Heart left ventricle (tissue), 13 donors: Measurements from ENCODE around the gene CACNB1.

ENCODE experiments used
- POLR2A ChIP-seq, 2 donors: fragments of 450-650 bp; IDR thresholded peaks; one replicate each; pipeline ENCODE4 v1.6.1; 2017; ENCODE audit warnings: antibody characterized with exemption in 2 of 2, mild to moderate bottlenecking in 2 of 2, moderate library complexity in 2 of 2
- TF ChIP-seq, protein P1 (sequence below), 12 donors: fragments of 200-600 bp; sonication (generic) in 4 of 12; IDR thresholded peaks; one replicate each; pipeline versions ENCODE4 v1.5.0 to v1.8.0; 2018 to 2022; ENCODE audit warnings: antibody characterized with exemption in 12 of 12, mild to moderate bottlenecking in 5 of 12
- donor health status: ischemic (EF 13 %, LVEDD 7.1; RV severe dilation, severe dysfunction).
- donor health status: DM: no; HTN: yes; CAD: no.
- donor health status: DM: no; HTN: no; CAD: no.
- donor health status: ischemic (EF 25% LVEDD 6.9; RV normal size, moderate dysfunction).
- donor health status: ischemic (EF 25% LVEDD 5.7; RV mildly dilated, moderate dysfunction).
- donor health status: ischemic (EF 35%, LVEDD 5.7; RV mildly dilated, moderate dysfunction).
- donor health status: nonischemic (EF 11% LVEDD 7.7; RV severe dilation, severe dysfunction).
- donor health status: DM: yes; HTN: yes; CAD: no.
- donor health status: PGD.
- donor health status: ischemic (EF 29% LVEDD 5.4; RV normal size, mild dysfunction).
- donor health status: nonischemic (EF 23%, LVEDD 6.1; RV moderate dilation, normal function).

DNA sequence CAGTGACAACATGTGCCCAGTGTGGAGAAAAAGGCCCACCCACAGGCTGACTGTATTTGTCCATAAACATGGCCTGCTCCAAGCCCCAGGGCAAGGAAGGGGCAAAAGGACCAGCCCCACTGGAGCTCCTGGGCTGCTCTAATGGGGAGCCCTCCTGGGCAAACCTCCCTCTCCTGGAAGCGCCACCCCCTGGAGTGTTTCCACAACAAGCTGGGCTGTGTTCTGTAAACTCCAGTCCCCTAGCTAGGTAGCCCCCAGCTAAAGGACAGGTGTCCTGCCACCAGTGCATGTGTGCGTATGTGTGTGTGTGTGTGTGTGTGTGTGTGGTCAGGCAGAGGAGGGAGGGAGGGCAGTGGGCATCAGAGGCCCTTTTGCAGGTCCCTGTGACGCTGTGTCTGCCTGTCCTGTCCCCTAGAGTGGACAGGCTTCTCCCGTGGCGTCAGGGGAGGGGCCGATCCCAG is 39.5 kb upstream of the CACNB1 start:
- TF ChIP-seq, protein P1, sequence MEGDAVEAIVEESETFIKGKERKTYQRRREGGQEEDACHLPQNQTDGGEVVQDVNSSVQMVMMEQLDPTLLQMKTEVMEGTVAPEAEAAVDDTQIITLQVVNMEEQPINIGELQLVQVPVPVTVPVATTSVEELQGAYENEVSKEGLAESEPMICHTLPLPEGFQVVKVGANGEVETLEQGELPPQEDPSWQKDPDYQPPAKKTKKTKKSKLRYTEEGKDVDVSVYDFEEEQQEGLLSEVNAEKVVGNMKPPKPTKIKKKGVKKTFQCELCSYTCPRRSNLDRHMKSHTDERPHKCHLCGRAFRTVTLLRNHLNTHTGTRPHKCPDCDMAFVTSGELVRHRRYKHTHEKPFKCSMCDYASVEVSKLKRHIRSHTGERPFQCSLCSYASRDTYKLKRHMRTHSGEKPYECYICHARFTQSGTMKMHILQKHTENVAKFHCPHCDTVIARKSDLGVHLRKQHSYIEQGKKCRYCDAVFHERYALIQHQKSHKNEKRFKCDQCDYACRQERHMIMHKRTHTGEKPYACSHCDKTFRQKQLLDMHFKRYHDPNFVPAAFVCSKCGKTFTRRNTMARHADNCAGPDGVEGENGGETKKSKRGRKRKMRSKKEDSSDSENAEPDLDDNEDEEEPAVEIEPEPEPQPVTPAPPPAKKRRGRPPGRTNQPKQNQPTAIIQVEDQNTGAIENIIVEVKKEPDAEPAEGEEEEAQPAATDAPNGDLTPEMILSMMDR (IDR thresholded peaks at IDR 0.05), result no peak
- TF ChIP-seq POLR2A (IDR thresholded peaks at IDR 0.05), result no peak
